WERI-Rb-1 (cell line): Measurements from ENCODE around the gene MRPL54.

Experiments
- DNase-seq: peaks from one replicate; pipeline ENCODE4 v3.0.0-alpha.2; 2020
- H3K27ac ChIP-seq: fragments of 250-450 bp; sonication (Bioruptor Pico); 2 replicates; pipeline ENCODE4 v1.5.1; 2020; ENCODE audit warnings: mild to moderate bottlenecking, moderate library complexity
- H3K27me3 ChIP-seq: fragments of 250-450 bp; sonication (Bioruptor Pico); 2 replicates; pipeline ENCODE4 v1.5.1; 2021; ENCODE audit warnings: mild to moderate bottlenecking, low read depth, moderate library complexity; ENCODE audit not compliant: insufficient read depth, severe bottlenecking
- H3K36me3 ChIP-seq: fragments of 250-450 bp; sonication (Bioruptor Pico); 2 replicates; pipeline ENCODE4 v1.5.1; 2020; ENCODE audit warnings: mild to moderate bottlenecking, moderate library complexity
- H3K4me3 ChIP-seq: 2 replicates; pipeline ENCODE4 v1.5.1; 2011; ENCODE audit warnings: low read depth, mild to moderate bottlenecking, control low read depth, low read length
- H3K9me3 ChIP-seq: fragments of 250-450 bp; sonication (Bioruptor Pico); 2 replicates; pipeline ENCODE4 v1.5.1; 2021; ENCODE audit warnings: mild to moderate bottlenecking, moderate library complexity; ENCODE audit not compliant: severe bottlenecking
- CTCF ChIP-seq: IDR thresholded peaks from 2 replicates; pipeline ENCODE4 v1.5.1; 2011; ENCODE audit warnings: low read depth, mild to moderate bottlenecking, control low read depth, inconsistent platforms, low read length

The MRPL54 gene

GRCh38 chr19:3803114-3803888 is 40.8 kb downstream of the MRPL54 start:
- Histone ChIP-seq H3K27ac (no peak overlapping the region), H3K36me3 (no peaks in the 10 kb centered on the region), H3K4me3 (no peak overlapping the region), H3K27me3 (no peaks in the 10 kb centered on the region), H3K9me3 (no peaks in the 10 kb centered on the region)
- no peak for DNase-seq
- TF ChIP-seq CTCF: no peak

- Histone ChIP-seq H3K27ac (no peak overlapping the region), H3K36me3 (no peaks in the 10 kb centered on the region), H3K9me3 (no peaks in the 10 kb centered on the region), H3K27me3 (no peaks in the 10 kb centered on the region), H3K4me3 (no peak overlapping the region)
- no peak for DNase-seq
- TF ChIP-seq CTCF: no peak
Observed at GRCh38 chr19:3803986-3804385, 41.5 kb downstream of the MRPL54 start.

GRCh38 chr19:3804429-3804828 is 41.9 kb downstream of the MRPL54 start:
- DNase-seq: no peak
- Histone ChIP-seq H3K9me3 (no peaks in the 10 kb centered on the region), H3K36me3 (no peaks in the 10 kb centered on the region), H3K27me3 (no peaks in the 10 kb centered on the region), H3K4me3 (no peak overlapping the region), H3K27ac (no peak overlapping the region)
- no peak for TF ChIP-seq CTCF

- H3K9me3 ChIP-seq: no peaks in the 10 kb centered on the region
- H3K4me3 ChIP-seq: no peak overlapping the region
- H3K36me3 ChIP-seq: no peaks in the 10 kb centered on the region
- no peak for DNase-seq
- TF ChIP-seq CTCF: no peak
- no peak overlapping the region for H3K27ac ChIP-seq
- no peaks in the 10 kb centered on the region for H3K27me3 ChIP-seq
Observed at GRCh38 chr19:3805859-3806258, 43.4 kb downstream of the MRPL54 start.

- Histone ChIP-seq H3K27ac (no peak overlapping the region), H3K4me3 (no peak overlapping the region), H3K27me3 (no peaks in the 10 kb centered on the region), H3K9me3 (no peaks in the 10 kb centered on the region), H3K36me3 (no peaks in the 10 kb centered on the region)
- DNase-seq: no peak
- TF ChIP-seq CTCF: no peak
Observed at GRCh38 chr19:3807131-3807480, 44.6 kb downstream of the MRPL54 start.
